Measurements from ENCODE around the gene KTI12. TPM values are rescaled to one million over a fixed set of nuclear protein-coding genes. Genes with fewer than 3 reads are reported as not detected.

Gene KTI12
- total RNA-seq, 1 donor from 2014 or later = 8.6 TPM

- peaks cover 9% of the 10 kb centered on the region for H3K9me3 Mint-ChIP-seq (ENCODE audit: unreplicated experiment)
- peaks cover 8% of the 10 kb centered on the region for H3K27me3 Mint-ChIP-seq (ENCODE audit: unreplicated experiment)
- peak; percentile 21 for DNase-seq
- H3K36me3 Mint-ChIP-seq (ENCODE audit: unreplicated experiment) = no peaks in the 10 kb centered on the region
- peaks cover 8% of the 10 kb centered on the region for H3K4me1 Mint-ChIP-seq (ENCODE audit: low read depth, unreplicated experiment)
- peak overlapping the region; percentile 83 for H3K4me3 Mint-ChIP-seq (ENCODE audit: unreplicated experiment)
- TF ChIP-seq CTCF (IDR thresholded peaks at IDR 0.05; ENCODE audit: partially characterized antibody, unreplicated experiment) = no peak
- H3K27ac Mint-ChIP-seq (ENCODE audit: unreplicated experiment) = no peak overlapping the region
Observed at GRCh38 chr1:51989582-51990477, 43.8 kb downstream of the KTI12 start.

GRCh38 chr1:51988254-51988653, 45.4 kb downstream of the KTI12 start:
- peaks cover 8% of the 10 kb centered on the region for H3K4me1 Mint-ChIP-seq (ENCODE audit: low read depth, unreplicated experiment)
- H3K27me3 Mint-ChIP-seq (ENCODE audit: unreplicated experiment) = peaks cover 8% of the 10 kb centered on the region
- DNase-seq = no peak
- TF ChIP-seq CTCF (IDR thresholded peaks at IDR 0.05; ENCODE audit: partially characterized antibody, unreplicated experiment) = no peak
- H3K4me3 Mint-ChIP-seq (ENCODE audit: unreplicated experiment) = no peak overlapping the region
- H3K27ac Mint-ChIP-seq (ENCODE audit: unreplicated experiment) = no peak overlapping the region
- H3K9me3 Mint-ChIP-seq (ENCODE audit: unreplicated experiment) = peaks cover 9% of the 10 kb centered on the region
- H3K36me3 Mint-ChIP-seq (ENCODE audit: unreplicated experiment) = no peaks in the 10 kb centered on the region

GRCh38 chr1:51986718-51987117, 46.9 kb downstream of the KTI12 start:
- H3K4me3 Mint-ChIP-seq (ENCODE audit: unreplicated experiment) = peak overlapping the region; percentile 10

GRCh38 chr1:51982161-51982560, 51.4 kb downstream of the KTI12 start:
- H3K4me3 Mint-ChIP-seq (ENCODE audit: unreplicated experiment) = no peak overlapping the region
- peaks cover under 1% of the 10 kb centered on the region for H3K27me3 Mint-ChIP-seq (ENCODE audit: unreplicated experiment)
- peaks cover 11% of the 10 kb centered on the region for H3K4me1 Mint-ChIP-seq (ENCODE audit: low read depth, unreplicated experiment)
- H3K9me3 Mint-ChIP-seq (ENCODE audit: unreplicated experiment) = no peaks in the 10 kb centered on the region
- no peaks in the 10 kb centered on the region for H3K36me3 Mint-ChIP-seq (ENCODE audit: unreplicated experiment)
- no peak overlapping the region for H3K27ac Mint-ChIP-seq (ENCODE audit: unreplicated experiment)
- no peak for TF ChIP-seq CTCF (IDR thresholded peaks at IDR 0.05; ENCODE audit: partially characterized antibody, unreplicated experiment)
- DNase-seq = no peak

More at GRCh38 chr1:51986718-51987117, 46.9 kb downstream of the KTI12 start:
- Mint-ChIP-seq H3K9me3 (ENCODE audit: unreplicated experiment) (peaks cover 9% of the 10 kb centered on the region), H3K4me1 (ENCODE audit: low read depth, unreplicated experiment) (peaks cover 8% of the 10 kb centered on the region), H3K36me3 (ENCODE audit: unreplicated experiment) (no peaks in the 10 kb centered on the region), H3K27ac (ENCODE audit: unreplicated experiment) (no peak overlapping the region), H3K27me3 (ENCODE audit: unreplicated experiment) (peaks cover 8% of the 10 kb centered on the region)
- peak; percentile 30 for DNase-seq
- TF ChIP-seq CTCF (IDR thresholded peaks at IDR 0.05; ENCODE audit: partially characterized antibody, unreplicated experiment) = no peak

Other genes with a start within 250 kb of the KTI12 start
- 127 TPM for gene NRDC, start 155.1 kb downstream of the KTI12 start, total RNA-seq (ENCODE audit: unreplicated experiment)
- 12.9 TPM for gene RAB3B, start 43.1 kb downstream of the KTI12 start, total RNA-seq (ENCODE audit: unreplicated experiment)
- gene TXNDC12, start 21.4 kb upstream of the KTI12 start, total RNA-seq (ENCODE audit: unreplicated experiment) = 27.2 TPM
- gene BTF3L4, start 22.5 kb upstream of the KTI12 start, total RNA-seq (ENCODE audit: unreplicated experiment) = 90.5 TPM
- 25.6 TPM for gene ZFYVE9, start 108.3 kb upstream of the KTI12 start, total RNA-seq (ENCODE audit: unreplicated experiment)

Data from glutamatergic neuron (in vitro differentiated cells).